Stimulated activated CD8-positive, alpha-beta memory T cell treated with anti-CD3 and anti-CD28 coated beads, Interleukin-2, amount 100 ng/mL, for 1 hour (primary cell): Measurements from ENCODE around the gene SUPT7L.

Experiments used
- DNase-seq, 2 donors: peaks; one replicate each; pipeline ENCODE4 v3.0.0-alpha.2; 2020; ENCODE audit warnings: low read depth in 2 of 2

The SUPT7L gene, protein sequence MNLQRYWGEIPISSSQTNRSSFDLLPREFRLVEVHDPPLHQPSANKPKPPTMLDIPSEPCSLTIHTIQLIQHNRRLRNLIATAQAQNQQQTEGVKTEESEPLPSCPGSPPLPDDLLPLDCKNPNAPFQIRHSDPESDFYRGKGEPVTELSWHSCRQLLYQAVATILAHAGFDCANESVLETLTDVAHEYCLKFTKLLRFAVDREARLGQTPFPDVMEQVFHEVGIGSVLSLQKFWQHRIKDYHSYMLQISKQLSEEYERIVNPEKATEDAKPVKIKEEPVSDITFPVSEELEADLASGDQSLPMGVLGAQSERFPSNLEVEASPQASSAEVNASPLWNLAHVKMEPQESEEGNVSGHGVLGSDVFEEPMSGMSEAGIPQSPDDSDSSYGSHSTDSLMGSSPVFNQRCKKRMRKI

DNA sequence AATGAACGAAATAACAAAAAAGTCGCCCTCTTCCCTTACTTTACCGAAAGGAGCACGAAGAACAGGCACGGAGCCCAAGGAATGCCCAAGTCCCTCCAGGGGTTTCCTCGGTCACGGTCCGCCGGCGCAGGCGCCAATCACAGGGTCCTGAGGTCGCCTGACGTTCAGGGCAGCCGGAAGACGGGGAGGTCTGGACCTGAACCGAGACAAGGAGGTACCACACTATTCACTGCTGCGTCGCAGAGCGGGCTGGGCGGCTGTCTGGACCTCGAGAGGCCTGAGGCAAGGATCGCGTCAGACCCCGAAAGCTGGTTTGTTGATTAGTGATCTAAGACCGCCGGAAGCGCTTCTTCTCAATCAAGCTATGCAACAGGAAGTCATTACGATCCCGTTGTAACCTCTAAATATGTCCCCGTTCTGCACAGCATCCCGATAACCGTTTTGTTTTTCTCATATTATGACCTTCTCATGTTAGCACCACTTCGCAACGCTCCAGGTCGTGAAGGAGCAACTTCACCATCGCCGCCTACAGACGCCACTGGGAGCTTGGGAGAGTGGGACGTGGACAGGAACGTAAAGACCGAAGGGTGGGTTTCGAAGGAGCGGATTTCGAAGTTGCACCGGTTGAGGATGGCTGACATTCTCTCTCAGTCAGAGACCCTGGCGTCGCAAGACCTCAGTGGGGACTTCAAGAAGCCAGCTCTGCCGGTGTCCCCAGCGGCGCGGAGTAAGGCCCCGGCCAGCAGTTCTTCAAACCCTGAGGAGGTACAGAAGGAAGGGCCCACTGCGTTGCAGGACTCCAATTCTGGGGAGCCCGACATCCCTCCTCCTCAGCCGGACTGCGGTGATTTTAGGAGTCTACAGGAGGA lies at the start of gene SUPT7L, which contains the start of gene SLC4A1AP:
Gene SUPT7L (minus strand): TSS at position 330 of the 869 bp plus-strand sequence. CDS start 1,422 bp downstream, outside the sequence.
Gene SLC4A1AP (plus strand): TSS at position 605 of the 869 bp plus-strand sequence. CDS start 26 bp downstream, at position 631.
- DNase-seq: peak; percentile 50 to 52

DNA sequence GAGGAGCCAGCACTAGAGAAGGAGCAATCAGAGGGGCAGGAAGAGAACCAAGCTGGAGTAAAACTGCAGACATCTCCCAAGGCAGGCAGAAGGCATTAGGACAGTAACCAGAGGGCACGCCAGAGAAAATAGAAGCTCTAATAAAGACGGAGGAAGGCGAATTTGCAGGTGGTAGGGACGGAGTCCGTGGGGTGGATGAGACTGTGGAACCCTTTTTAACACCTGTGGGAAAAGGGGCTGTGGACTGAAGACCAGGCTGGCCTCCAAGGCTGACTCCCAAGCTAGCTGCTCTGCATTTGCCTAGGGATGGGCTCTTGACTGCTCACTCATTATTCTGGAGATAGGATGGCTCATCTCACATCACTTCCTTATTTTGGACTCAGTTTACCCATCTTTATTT lies 49.8 kb upstream of the SUPT7L start:
- no peak for DNase-seq

DNA sequence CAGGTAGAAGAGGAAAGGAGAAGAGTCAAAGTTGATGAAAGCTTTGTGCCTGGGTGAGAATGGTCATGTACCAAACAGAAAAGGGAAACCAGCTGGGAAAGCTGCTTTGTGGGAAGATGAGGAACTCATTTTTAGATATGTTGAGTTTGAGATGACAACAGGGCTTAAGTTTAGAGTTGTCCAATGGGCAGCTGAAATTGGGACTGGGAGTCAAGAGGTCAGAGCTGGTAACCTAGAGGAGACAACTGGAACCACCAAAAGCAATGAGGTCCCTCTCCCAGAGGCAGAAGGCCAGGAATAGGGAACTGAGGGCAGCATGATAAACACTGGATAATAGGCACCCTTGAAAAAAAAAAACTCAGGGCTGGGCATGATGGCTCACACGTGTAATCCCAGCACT lies 49.1 kb upstream of the SUPT7L start:
- DNase-seq: no peak

DNA sequence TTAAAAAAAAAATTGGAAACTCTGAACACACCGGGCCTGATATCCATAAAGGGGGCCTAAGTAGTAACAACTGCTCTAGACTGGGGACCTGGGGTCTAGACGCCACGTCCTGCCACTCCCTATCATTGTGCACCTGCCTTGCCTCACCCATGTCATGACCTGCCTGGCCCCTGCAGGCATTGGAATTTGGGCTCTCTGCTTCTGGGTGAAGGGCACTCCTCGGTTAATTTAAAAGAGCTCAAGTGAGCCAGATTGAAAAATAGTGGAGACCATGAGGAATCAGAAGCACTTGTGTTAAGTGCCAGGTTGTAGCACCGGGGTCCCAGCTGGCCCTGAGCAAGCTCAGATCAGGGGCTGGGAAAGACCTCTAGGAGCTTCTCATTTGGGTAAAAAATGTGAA lies 48.4 kb upstream of the SUPT7L start:
- DNase-seq: no peak

GRCh38 chr2:27710640-27711430 lies 47.4 kb upstream of the SUPT7L start:
- DNase-seq: no peak

GRCh38 chr2:27709960-27710575 lies 46.7 kb upstream of the SUPT7L start:
- DNase-seq: no peak

- no peak for DNase-seq
These were observed 45.9 kb upstream of the SUPT7L start for GRCh38 chr2:27709326-27709725.

- DNase-seq: no peak
These were observed 45.3 kb upstream of the SUPT7L start for GRCh38 chr2:27708666-27709065.

DNA sequence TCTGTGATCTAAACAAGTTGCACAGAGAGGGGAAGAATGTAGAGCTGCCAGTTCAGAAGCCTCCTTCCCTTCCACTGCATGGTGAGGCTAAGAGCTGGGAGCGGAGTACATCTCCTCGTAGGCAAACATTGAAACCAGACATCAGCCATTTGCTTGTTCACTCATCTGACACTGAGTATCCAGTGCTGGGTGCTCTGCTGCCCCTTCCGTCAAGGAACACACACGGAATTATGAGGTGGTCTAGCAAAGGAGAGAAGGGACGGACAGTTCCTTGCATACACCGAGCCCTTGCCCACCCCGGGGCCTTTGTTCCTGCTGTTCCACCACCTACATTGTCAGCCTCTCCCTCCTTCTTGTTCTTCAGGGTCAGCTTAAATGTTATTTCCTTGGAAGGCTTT lies 44.8 kb upstream of the SUPT7L start:
- no peak for DNase-seq

GRCh38 chr2:27707462-27708256 lies 44.2 kb upstream of the SUPT7L start:
- no peak for DNase-seq

DNA sequence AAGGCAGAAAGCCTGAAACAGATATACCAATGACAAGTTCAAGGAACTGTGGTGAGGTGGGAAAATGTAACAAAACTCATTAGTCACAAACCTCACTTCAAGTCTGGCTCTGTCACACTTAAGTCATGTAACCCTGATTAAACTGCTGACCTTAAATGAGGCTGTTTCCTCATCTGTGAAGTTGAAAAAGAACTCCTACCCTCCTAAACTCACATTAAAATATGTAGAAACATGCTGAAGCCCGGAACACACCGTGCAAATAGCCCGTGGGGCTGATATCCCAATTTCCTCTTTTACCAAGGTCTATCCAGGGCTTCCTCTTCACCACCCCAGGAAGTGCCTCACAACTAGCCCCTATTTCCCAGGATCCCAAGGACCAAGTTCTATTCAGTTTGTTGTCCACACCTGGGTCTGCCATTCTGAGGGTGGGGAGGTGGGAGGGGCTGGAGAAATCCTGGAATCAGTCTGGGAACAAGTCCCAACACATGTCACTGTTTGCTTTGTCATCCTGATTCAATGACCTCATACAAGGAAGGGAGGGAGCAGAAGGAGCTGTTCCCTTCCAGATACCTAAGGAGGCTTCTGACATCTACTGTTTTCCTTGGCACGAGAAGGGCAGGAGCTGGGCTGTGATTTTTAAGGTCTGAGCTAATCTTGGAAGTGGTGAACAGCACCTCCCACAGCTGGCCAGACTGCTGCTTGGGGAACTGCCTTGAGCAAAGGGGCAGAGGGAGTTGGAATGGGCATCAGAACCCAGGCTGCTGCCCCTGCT lies 42.6 kb upstream of the SUPT7L start:
- DNase-seq: no peak

- no peak for DNase-seq
These were observed 41.0 kb upstream of the SUPT7L start for GRCh38 chr2:27704342-27704876.

DNA sequence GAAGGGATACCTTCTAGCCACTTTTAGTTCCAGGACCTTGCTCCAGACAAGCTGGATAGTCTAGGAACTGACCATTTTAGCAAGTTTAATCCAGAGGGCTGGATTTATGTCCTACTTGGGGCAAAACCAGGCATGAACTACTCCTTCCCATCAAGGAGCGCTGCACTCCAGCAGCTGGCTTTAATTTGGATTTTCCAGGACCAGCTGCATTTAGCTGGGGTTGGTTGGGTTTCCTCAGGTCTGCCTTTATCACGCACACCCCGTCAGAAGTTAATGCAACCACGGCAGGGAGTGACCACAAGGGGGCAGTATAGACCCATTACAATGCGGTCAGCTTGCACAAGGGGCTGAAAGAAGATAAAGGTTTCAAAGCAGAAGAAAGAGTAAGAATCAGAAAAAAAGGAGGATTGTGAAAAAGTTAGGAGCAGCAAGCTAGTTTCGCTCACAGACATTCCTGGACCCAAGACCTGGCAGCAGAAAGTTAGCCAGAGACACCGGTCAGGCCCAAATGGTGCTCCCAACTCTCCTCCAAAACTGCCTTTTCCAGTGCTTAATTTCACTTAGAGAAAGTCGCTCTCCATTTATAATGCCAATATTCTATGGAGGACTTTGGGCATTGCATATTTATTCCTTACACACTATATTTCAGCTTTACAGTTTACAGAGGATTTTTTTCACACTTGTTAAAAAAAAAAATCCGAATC lies 40.4 kb upstream of the SUPT7L start:
- peak; percentile 62 to 63 for DNase-seq

GRCh38 chr2:27702302-27702701 lies 38.9 kb upstream of the SUPT7L start:
- DNase-seq: no peak

DNA sequence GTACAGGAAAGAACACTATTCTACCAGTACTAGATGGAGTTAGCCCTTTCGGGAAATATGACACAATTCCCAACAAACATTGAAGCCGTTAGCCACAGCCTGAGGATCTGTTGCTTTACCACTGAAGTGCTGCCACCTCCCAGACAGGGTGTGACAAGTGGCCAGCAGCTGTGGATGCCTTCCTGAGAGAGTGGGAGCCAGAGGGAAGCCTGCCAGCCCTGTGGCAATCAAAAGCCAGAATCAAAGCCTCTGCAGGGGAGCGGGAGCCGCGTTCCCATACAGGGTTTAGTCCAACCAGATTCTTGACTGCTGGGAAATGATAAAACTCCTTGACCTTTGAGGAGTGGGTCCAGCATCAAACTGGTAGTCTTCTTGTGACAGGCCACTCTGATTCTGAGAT lies 38.3 kb upstream of the SUPT7L start:
- no peak for DNase-seq

- DNase-seq: no peak
These were observed 34.2 kb upstream of the SUPT7L start for GRCh38 chr2:27697660-27698059.

GRCh38 chr2:27690052-27690451 lies 26.6 kb upstream of the SUPT7L start:
- no peak for DNase-seq

GRCh38 chr2:27689424-27689823 lies 26.0 kb upstream of the SUPT7L start:
- no peak for DNase-seq

GRCh38 chr2:27687232-27687631 lies 23.8 kb upstream of the SUPT7L start:
- no peak for DNase-seq
